ENCODE data around the gene PRPS1. TPM values are rescaled to one million over a fixed set of nuclear protein-coding genes. Genes with fewer than 3 reads are reported as not detected.

Gene PRPS1
- total RNA-seq, 1 donor from 2014 or later = 25.6 TPM

DNA sequence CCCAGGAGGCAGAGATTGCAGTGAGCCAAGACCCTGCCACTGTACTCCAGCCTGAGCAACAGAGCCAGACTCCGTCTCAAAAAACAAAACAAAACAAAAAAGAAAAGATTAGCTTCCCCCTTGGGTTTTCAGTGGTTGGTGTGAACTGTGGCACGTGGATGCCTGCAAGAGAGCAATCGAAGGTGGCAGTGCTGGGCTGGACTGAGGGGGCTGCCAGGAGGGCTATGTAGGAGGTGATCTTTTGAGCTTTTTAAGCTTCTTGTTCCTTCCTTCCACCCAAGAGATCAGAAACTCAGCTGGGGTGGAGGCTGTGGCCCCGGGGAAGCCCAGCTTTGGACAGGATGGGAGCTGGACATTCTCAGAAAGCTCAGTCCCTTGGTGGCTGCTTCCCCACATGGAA, 49.6 kb downstream of the PRPS1 start:
- H3K4me1 ChIP-seq = peaks cover 33% of the 10 kb centered on the region
- H3K27me3 ChIP-seq = no peaks in the 10 kb centered on the region
- H3K4me3 ChIP-seq = no peak overlapping the region
- no peak for DNase-seq
- peak overlapping the region; percentile 98 for H3K27ac ChIP-seq
- no peaks in the 10 kb centered on the region for H3K9me3 ChIP-seq
- intact Hi-C loops (cut with DNase I) = loop anchor here (5.0 kb wide), 1 partner anchor 34 kb away; no protein-coding TSS in a partner anchor
- no peak for TF ChIP-seq CTCF (IDR thresholded peaks at IDR 0.05)
- no peaks in the 10 kb centered on the region for H3K36me3 ChIP-seq
- ATAC-seq = no peak

DNA sequence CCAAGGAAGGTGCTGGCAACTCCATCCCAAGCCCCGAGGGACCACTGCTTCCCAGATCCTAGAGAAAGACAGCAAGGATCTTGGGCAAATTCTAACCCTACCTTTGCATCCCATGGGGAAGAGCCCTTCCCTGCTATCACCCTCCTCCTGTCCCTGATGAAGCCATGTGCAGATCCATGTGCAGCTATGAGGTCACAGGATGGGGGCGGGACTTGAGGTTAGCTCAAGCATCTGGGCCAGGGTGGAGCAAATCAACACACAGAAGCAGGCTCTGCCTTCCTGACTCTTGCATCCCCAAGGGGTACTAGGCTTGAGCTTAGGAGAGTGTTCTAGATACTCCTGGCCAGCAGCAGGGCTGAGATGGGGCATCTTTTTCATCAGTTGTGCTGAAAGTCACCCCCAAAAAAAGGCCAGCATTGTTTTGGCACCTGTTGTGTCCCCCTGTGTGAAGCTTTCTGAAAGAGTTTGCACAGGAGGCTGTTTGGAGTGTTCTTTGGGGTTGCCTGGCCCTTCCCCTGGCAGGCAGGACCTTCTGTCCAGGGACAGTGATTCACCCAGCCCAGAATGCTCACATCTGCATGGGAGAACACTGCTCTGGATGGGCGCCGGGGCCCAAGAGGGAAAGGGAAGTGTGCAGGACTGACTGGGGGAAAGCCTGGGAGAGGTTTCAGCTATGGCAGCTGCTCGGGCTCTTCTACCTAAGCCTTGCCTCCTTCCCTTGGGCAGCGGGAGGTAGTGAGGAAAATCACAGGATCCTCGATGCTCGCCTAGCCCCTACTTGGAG, 50.8 kb downstream of the PRPS1 start:
- H3K36me3 ChIP-seq = no peaks in the 10 kb centered on the region
- DNase-seq (peak; percentile 76), ATAC-seq (peak; percentile 22)
- no peak overlapping the region for H3K4me3 ChIP-seq
- intact Hi-C loops (cut with DNase I) = loop anchor here (5.0 kb wide), 1 partner anchor 33 kb away; no protein-coding TSS in a partner anchor
- TF ChIP-seq CTCF (IDR thresholded peaks at IDR 0.05) = no peak
- H3K27me3 ChIP-seq = no peaks in the 10 kb centered on the region
- H3K27ac ChIP-seq = peak overlapping the region; percentile 98
- peaks cover 37% of the 10 kb centered on the region for H3K4me1 ChIP-seq
- no peaks in the 10 kb centered on the region for H3K9me3 ChIP-seq

DNA sequence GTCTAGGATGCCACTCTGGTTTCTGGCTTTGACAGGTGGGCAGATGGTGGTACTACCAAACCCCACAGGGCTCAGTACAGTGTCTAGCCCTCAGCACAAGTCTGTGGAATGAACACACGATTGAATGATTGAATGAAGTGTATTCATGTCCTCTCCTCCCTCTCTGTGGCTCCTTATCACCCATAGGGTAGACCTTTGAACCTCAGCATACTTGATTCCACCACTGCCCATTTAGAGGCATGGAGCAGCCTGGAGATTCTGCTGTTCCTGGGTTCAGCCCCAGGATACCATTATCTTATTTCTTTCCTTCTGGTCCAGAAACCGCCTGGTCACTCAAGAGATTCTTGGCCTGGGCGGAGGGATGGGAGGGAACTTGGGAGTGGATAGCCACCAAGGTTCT, 53.9 kb downstream of the PRPS1 start:
- H3K36me3 ChIP-seq = no peaks in the 10 kb centered on the region
- no peak for DNase-seq
- intact Hi-C loops (cut with DNase I) = no loop called here

GRCh38 chrX:107683124-107683895, 55.0 kb downstream of the PRPS1 start:
- Histone ChIP-seq H3K4me1 (peaks cover 56% of the 10 kb centered on the region), H3K27ac (peak overlapping the region; percentile 76), H3K27me3 (no peaks in the 10 kb centered on the region), H3K4me3 (no peak overlapping the region), H3K36me3 (no peaks in the 10 kb centered on the region), H3K9me3 (no peaks in the 10 kb centered on the region)
- intact Hi-C loops (cut with DNase I) = no loop called here
- no peak for TF ChIP-seq CTCF (IDR thresholded peaks at IDR 0.05)
- peak; percentile 49 for ATAC-seq
- no peak for DNase-seq

More for the DNA sequence above, 53.9 kb downstream of the PRPS1 start:
- Histone ChIP-seq H3K4me1 (peaks cover 57% of the 10 kb centered on the region), H3K27me3 (no peaks in the 10 kb centered on the region), H3K9me3 (no peaks in the 10 kb centered on the region), H3K4me3 (no peak overlapping the region), H3K27ac (no peak overlapping the region)
- no peak for ATAC-seq
- no peak for TF ChIP-seq CTCF (IDR thresholded peaks at IDR 0.05)

- intact Hi-C loops (cut with DNase I) = no loop called here
- DNase-seq (no peak), ATAC-seq (no peak)
- peak overlapping the region; percentile 76 for H3K27ac ChIP-seq
- no peaks in the 10 kb centered on the region for H3K27me3 ChIP-seq
- H3K36me3 ChIP-seq = no peaks in the 10 kb centered on the region
- no peaks in the 10 kb centered on the region for H3K9me3 ChIP-seq
- H3K4me3 ChIP-seq = no peak overlapping the region
- TF ChIP-seq CTCF (IDR thresholded peaks at IDR 0.05) = no peak
- peaks cover 50% of the 10 kb centered on the region for H3K4me1 ChIP-seq
Measured at GRCh38 chrX:107683931-107684330, 55.6 kb downstream of the PRPS1 start.
